GM21576 (cell line): ENCODE results near the gene STX19.
A peak's percentile ranks its signal among the peaks of the same experiment; 100 is the strongest.
"Not testable (repeated sequence)": the region's sequence is repeated elsewhere in the genome, so short reads cannot be mapped to it uniquely, and the experiment has no call there.

Experiments used
- ATAC-seq: cut with Tn5 transposase; IDR thresholded peaks from one replicate; pipeline ENCODE4 v1.9.1; 2021; ENCODE audit warnings: mild to moderate bottlenecking, moderate library complexity; ENCODE audit not compliant: unreplicated experiment

STX19 gene

GRCh38 chr3:93979850-93980676, 48.3 kb downstream of the STX19 start, which contains the start of gene ARL13B:
TSS of gene ARL13B (plus strand) at chr3:93980155. CDS start at chr3:93980424, 269 bp downstream.
- ATAC-seq: peak; percentile 100

- peak; percentile 84 for ATAC-seq
These were observed 55.0 kb downstream of the STX19 start, which contains the start of gene PROS1 for GRCh38 chr3:93973131-93974126. TSS of gene PROS1 (minus strand) at chr3:93973896. CDS start at chr3:93973749, 147 bp downstream.

- no peak for ATAC-seq
These were observed 58.4 kb downstream of the STX19 start for GRCh38 chr3:93969997-93970396.

- ATAC-seq: no peak
These were observed 59.0 kb downstream of the STX19 start for GRCh38 chr3:93969443-93969842.

- ATAC-seq: not testable (repeated sequence)
These were observed 63.3 kb downstream of the STX19 start for GRCh38 chr3:93965106-93965505.
